B cell (primary cell): ENCODE measurements around the gene CCDC13. TPM values are rescaled to one million over a fixed set of nuclear protein-coding genes. Genes with fewer than 3 reads are reported as not detected.

Experiments
- ATAC-seq: fragments of 200-7000 bp; cut with Tn5 transposase; one replicate; pipeline ENCODE4 v1.10.0; 2021; ENCODE audit warnings: low read depth, mild to moderate bottlenecking, moderate number of reproducible peaks, moderate library complexity
- CTCF ChIA-PET: fragments of 350-600 bp; sonication (Branson Sonifier 250); formaldehyde crosslinking; loops from one replicate; lab custom pipeline; 2021; ENCODE audit warnings: antibody characterized with exemption, inconsistent platforms; lab: Charles Lee
- POLR2A ChIA-PET: fragments of 350-600 bp; sonication (Branson Sonifier 250); formaldehyde crosslinking; loops from one replicate; lab custom pipeline; 2021; ENCODE audit warnings: antibody characterized with exemption; lab: Charles Lee
- DNase-seq: peaks from one replicate; pipeline ENCODE4 v3.0.0; 2013
- H2AFZ ChIP-seq: 2 replicates; pipeline ENCODE4 v1.6.1; 2012; ENCODE audit warnings: mild to moderate bottlenecking, low read depth, low read length; ENCODE audit not compliant: insufficient read depth, poor library complexity, severe bottlenecking
- H3K27ac ChIP-seq, 2 donors: 1 replicate in 1 of 2; 2 replicates in 1 of 2; pipeline ENCODE4 v1.5.1; 2012 to 2013; ENCODE audit warnings: low read length in 2 of 2, mild to moderate bottlenecking in 2 of 2, moderate library complexity in 1 of 2
- H3K27me3 ChIP-seq, 4 experiments: fragments of 200-600 bp in 1 of 4; sonication (generic) in 1 of 4; replicated peaks in 1 of 4; 1 replicate in 2 of 4; 2 replicates in 2 of 4; pipeline versions ENCODE4 v1.6.1 to v1.7.0; 2013 to 2016; ENCODE audit warnings: low read length in 3 of 4, mild to moderate bottlenecking in 2 of 4, mixed read lengths in 1 of 4, moderate library complexity in 1 of 4; ENCODE audit not compliant: insufficient read depth in 4 of 4, control insufficient read depth in 3 of 4; ENCODE audit errors: control extremely low read depth in 1 of 4
- H3K36me3 ChIP-seq, 2 experiments: replicated peaks in 1 of 2; 1 replicate in 1 of 2; 2 replicates in 1 of 2; pipeline versions ENCODE4 v1.6.1 to v1.7.1; 2013; ENCODE audit warnings: low read length in 1 of 2; ENCODE audit not compliant: insufficient read depth in 2 of 2, control insufficient read depth in 1 of 2; ENCODE audit errors: control extremely low read depth in 1 of 2, extremely low read depth in 1 of 2
- H3K4me1 ChIP-seq, 2 donors: fragments of 200-600 bp in 1 of 2; sonication (generic) in 1 of 2; 1 replicate in 1 of 2; 2 replicates in 1 of 2; pipeline versions ENCODE4 v1.5.1 to v1.6.1; 2013 to 2017; ENCODE audit warnings: low read length in 2 of 2; ENCODE audit not compliant: control insufficient read depth in 2 of 2, insufficient read depth in 2 of 2
- H3K4me2 ChIP-seq: replicated peaks from 2 replicates; pipeline ENCODE3; 2012; ENCODE audit warnings: mild to moderate bottlenecking, low read depth, low read length; ENCODE audit not compliant: poor library complexity, severe bottlenecking
- H3K4me3 ChIP-seq, 5 experiments: fragments of 200-600 bp in 1 of 5; sonication (generic) in 1 of 5; 1 replicate in 3 of 5; 2 replicates in 2 of 5; pipeline versions ENCODE4 v1.5.1 to v1.7.0; 2011 to 2016; ENCODE audit warnings: low read length in 4 of 5, mild to moderate bottlenecking in 4 of 5, low read depth in 2 of 5, control low read depth in 1 of 5, moderate library complexity in 1 of 5; ENCODE audit not compliant: insufficient read depth in 1 of 5; ENCODE audit errors: control extremely low read depth in 1 of 5, extremely low read depth in 1 of 5
- H3K79me2 ChIP-seq: fragments of 200-600 bp; sonication (generic); one replicate; pipeline ENCODE4 v1.6.0; 2016; ENCODE audit warnings: low read length; ENCODE audit not compliant: control insufficient read depth, insufficient read depth
- H3K9ac ChIP-seq: fragments of 200-600 bp; sonication (generic); 2 replicates; pipeline ENCODE4 v1.6.1; 2017; ENCODE audit warnings: mild to moderate bottlenecking, low read length, moderate library complexity
- H3K9me3 ChIP-seq, 3 donors: one replicate each; pipeline versions ENCODE4 v1.6.1 to v1.7.1; 2013; ENCODE audit warnings: low read length in 2 of 3; ENCODE audit not compliant: control insufficient read depth in 2 of 3, insufficient read depth in 1 of 3; ENCODE audit errors: control extremely low read depth in 1 of 3
- H4K20me1 ChIP-seq: 2 replicates; pipeline ENCODE4 v1.6.0; 2012; ENCODE audit warnings: mild to moderate bottlenecking, low read length; ENCODE audit not compliant: insufficient read depth, control insufficient read depth, poor library complexity, severe bottlenecking
- H3K27ac Mint-ChIP-seq: one replicate; pipeline ENCODE4 v1.8.0; 2021; ENCODE audit warnings: mixed read lengths
- H3K27me3 Mint-ChIP-seq: one replicate; pipeline ENCODE4 v1.8.0; 2021; ENCODE audit warnings: mixed read lengths
- H3K4me1 Mint-ChIP-seq: one replicate; pipeline ENCODE4 v1.8.0; 2021; ENCODE audit warnings: mixed read lengths
- H3K4me3 Mint-ChIP-seq: one replicate; pipeline ENCODE4 v1.8.0; 2021; ENCODE audit warnings: mixed read lengths
- H3K9me3 Mint-ChIP-seq: one replicate; pipeline ENCODE4 v1.8.0; 2022; ENCODE audit warnings: mixed read lengths; ENCODE audit not compliant: insufficient read depth
- CTCF ChIP-seq: fragments of 200-600 bp; IDR thresholded peaks from one replicate; pipeline ENCODE4 v1.8.0; 2022; ENCODE audit warnings: antibody characterized with exemption, mild to moderate bottlenecking
- EZH2 ChIP-seq: IDR thresholded peaks from 2 replicates; pipeline ENCODE4 v1.6.1; 2012; ENCODE audit warnings: borderline replicate concordance, low read depth, mild to moderate bottlenecking, moderate library complexity, low read length; ENCODE audit not compliant: insufficient read depth, poor library complexity, severe bottlenecking
- WGBS: methylation state at CpG from one replicate; pipeline ENCODE4 v1.1.5; 2013; ENCODE audit warnings: missing lambda C conversion rate; ENCODE audit not compliant: insufficient coverage; 5-methylcytosine and 5-hydroxymethylcytosine counted together
- intact Hi-C: fragments of 100-400 bp; cut with micrococcal nuclease; formaldehyde crosslinking; loops from one replicate; pipeline ENCODE4 v1.10.0; 2022
- polyA minus RNA-seq: library from RNA; depleted of rRNA, polyadenylated mRNA; stranded (reverse); fragments of >200 nt; gene quantifications from 2 replicates; pipeline ENCODE4 v1.2.3, GENCODE V29; 2012
- polyA plus RNA-seq: library from polyadenylated mRNA; depleted of rRNA; stranded (reverse); fragments of >200 nt; gene quantifications from 2 replicates; pipeline ENCODE4 v1.2.3, GENCODE V29; 2012
- total RNA-seq, 2 donors: library from RNA; stranded (reverse); fragments of 120-200 nt in 1 of 2; gene quantifications; 1 replicate in 1 of 2; 2 replicates in 1 of 2; pipeline versions ENCODE4 v1.2.3 to v1.2.4, GENCODE V29; 2013 to 2022

CCDC13 gene
- 1.9 and 2.5 TPM in 2 replicates for total RNA-seq
- total RNA-seq (2013), result 1.2 TPM
- 0.53 and 1.5 TPM in 2 replicates for polyA plus RNA-seq
- polyA minus RNA-seq, result 0.34 and 0.43 TPM in 2 replicates

- CTCF ChIA-PET, result no interaction called here
- WGBS, result 1% methylated on average over 62 of the region's 63 CpGs
- Histone ChIP-seq H3K4me3 (peak within 1 kb of the TSS; percentile 46 to 87 (median 62)), H3K27me3 (no peaks in the 10 kb centered on the region), H4K20me1 (no peaks in the 10 kb centered on the region), H3K79me2 (no peaks in the 10 kb centered on the region), H3K36me3 (no peaks in the 10 kb centered on the region), H2AFZ (peak within 1 kb of the TSS; percentile 80), H3K27ac (peak within 1 kb of the TSS; percentile 66 to 81), H3K9me3 (peaks cover 0 to 10% (median 0%) of the 10 kb centered on the region in 3 donors), H3K9ac (peak within 1 kb of the TSS; percentile 84), H3K4me2 (peak within 1 kb of the TSS; percentile 81), H3K4me1 (peaks cover 4 to 10% of the 10 kb centered on the region in 2 donors)
- H3K9me3 Mint-ChIP-seq, result peaks cover 4% of the 10 kb centered on the region
- POLR2A ChIA-PET, result no interaction called here
- H3K4me1 Mint-ChIP-seq, result peaks cover 11% of the 10 kb centered on the region
- ATAC-seq (peak; percentile 88), DNase-seq (peak; percentile 98)
- H3K27ac Mint-ChIP-seq, result peak within 1 kb of the TSS; percentile 92
- H3K27me3 Mint-ChIP-seq, result no peaks in the 10 kb centered on the region
- H3K4me3 Mint-ChIP-seq, result peak within 1 kb of the TSS; percentile 90
- intact Hi-C loops, result loop anchor here (1.0 to 5.0 kb wide), 8 partner anchors 31 to 1989 kb away; partner anchors contain the start of genes HIGD1A, KIAA1143, KIF15 and NKTR
- TF ChIP-seq EZH2 (no peak), CTCF (no peak)
Measured at GRCh38 chr3:42772670-42773408, at the start of gene CCDC13. Gene CCDC13, minus strand, starts transcription at chr3:42773253. Its CDS starts 14,908 bp downstream, at chr3:42758345.

GRCh38 chr3:42822828-42823227 is 49.8 kb upstream of the CCDC13 start:
- H3K27ac Mint-ChIP-seq, result no peak overlapping the region
- H3K27me3 Mint-ChIP-seq, result peaks cover 14% of the 10 kb centered on the region
- Histone ChIP-seq H3K4me3 (no peak overlapping the region), H4K20me1 (no peaks in the 10 kb centered on the region), H3K9me3 (no peaks in the 10 kb centered on the region), H3K79me2 (no peaks in the 10 kb centered on the region), H3K4me2 (no peak overlapping the region), H2AFZ (no peak overlapping the region), H3K4me1 (no peaks in the 10 kb centered on the region), H3K27ac (no peak overlapping the region), H3K9ac (no peak overlapping the region), H3K36me3 (no peaks in the 10 kb centered on the region), H3K27me3 (no peaks in the 10 kb centered on the region)
- no peaks in the 10 kb centered on the region for H3K4me1 Mint-ChIP-seq
- 94% methylated on average over 2 of the region's 3 CpGs for WGBS
- CTCF ChIA-PET, result interaction anchor here (0.6 kb wide), 1 partner anchor 17 kb away, joined by 3 read pairs; no protein-coding TSS in a partner anchor
- POLR2A ChIA-PET, result no interaction called here
- TF ChIP-seq CTCF (no peak), EZH2 (no peak)
- ATAC-seq, result no peak
- no peaks in the 10 kb centered on the region for H3K9me3 Mint-ChIP-seq
- H3K4me3 Mint-ChIP-seq, result no peak overlapping the region
- DNase-seq, result no peak
- intact Hi-C loops, result no loop called here
